SH-SY5Y (cell line): Measurements from ENCODE around the gene CCDC85C.

Experiments
- GATA2 ChIP-seq: IDR thresholded peaks from 2 replicates; pipeline ENCODE4 v1.6.1; 2011; ENCODE audit warnings: mild to moderate bottlenecking, low read depth, low read length
- GATA3 ChIP-seq: IDR thresholded peaks from 2 replicates; pipeline ENCODE4 v1.6.1; 2011; ENCODE audit warnings: low read depth, mild to moderate bottlenecking, low read length, moderate library complexity

GRCh38 chr14:99468836-99469592, 135.0 kb downstream of the CCDC85C start:
- TF ChIP-seq GATA2 (no peak), GATA3 (no peak)
